Hepatocyte (in vitro differentiated cells): Measurements from ENCODE around the gene GAS2L3.

Experiments
- EZH2 ChIP-seq: fragments of 200-600 bp; sonication (generic); IDR thresholded peaks from 2 replicates; pipeline ENCODE4 v1.6.1; 2016; ENCODE audit warnings: antibody characterized with exemption, mild to moderate bottlenecking, borderline replicate concordance
- TF ChIP-seq, protein P1 (sequence below): fragments of 200-600 bp; sonication (generic); IDR thresholded peaks from 2 replicates; pipeline ENCODE4 v1.5.1; 2016; ENCODE audit warnings: antibody characterized with exemption, mild to moderate bottlenecking; ENCODE audit not compliant: poor library complexity

DNA sequence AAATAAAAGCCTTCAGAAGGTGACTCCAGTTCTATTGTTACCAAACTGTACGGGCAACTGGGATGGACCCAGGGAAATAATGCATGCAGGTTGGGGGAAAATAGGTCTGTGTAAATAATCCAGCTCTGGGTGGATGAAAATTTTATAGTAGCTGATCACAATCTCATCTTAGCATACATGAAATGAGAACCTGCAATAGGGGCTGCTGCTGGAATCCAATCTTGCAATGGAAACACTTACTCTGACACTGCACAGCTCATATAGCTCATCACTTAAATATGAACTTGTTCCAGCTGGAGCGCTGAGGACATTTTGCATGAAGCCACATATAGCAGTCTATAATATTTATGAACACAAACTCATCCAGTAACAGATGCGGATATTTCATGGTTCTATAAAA, 40.1 kb upstream of the GAS2L3 start:
- TF ChIP-seq, protein P1, sequence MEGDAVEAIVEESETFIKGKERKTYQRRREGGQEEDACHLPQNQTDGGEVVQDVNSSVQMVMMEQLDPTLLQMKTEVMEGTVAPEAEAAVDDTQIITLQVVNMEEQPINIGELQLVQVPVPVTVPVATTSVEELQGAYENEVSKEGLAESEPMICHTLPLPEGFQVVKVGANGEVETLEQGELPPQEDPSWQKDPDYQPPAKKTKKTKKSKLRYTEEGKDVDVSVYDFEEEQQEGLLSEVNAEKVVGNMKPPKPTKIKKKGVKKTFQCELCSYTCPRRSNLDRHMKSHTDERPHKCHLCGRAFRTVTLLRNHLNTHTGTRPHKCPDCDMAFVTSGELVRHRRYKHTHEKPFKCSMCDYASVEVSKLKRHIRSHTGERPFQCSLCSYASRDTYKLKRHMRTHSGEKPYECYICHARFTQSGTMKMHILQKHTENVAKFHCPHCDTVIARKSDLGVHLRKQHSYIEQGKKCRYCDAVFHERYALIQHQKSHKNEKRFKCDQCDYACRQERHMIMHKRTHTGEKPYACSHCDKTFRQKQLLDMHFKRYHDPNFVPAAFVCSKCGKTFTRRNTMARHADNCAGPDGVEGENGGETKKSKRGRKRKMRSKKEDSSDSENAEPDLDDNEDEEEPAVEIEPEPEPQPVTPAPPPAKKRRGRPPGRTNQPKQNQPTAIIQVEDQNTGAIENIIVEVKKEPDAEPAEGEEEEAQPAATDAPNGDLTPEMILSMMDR, result no peak
- no peak for TF ChIP-seq EZH2
